Neural crest cell (in vitro differentiated cells): Measurements from ENCODE around the gene ARHGAP33. TPM values are rescaled to one million over a fixed set of nuclear protein-coding genes. Genes with fewer than 3 reads are reported as not detected.

Experiments
- DNase-seq: peaks from one replicate; pipeline ENCODE4 v3.0.0; 2021; ENCODE audit warnings: low read depth, mixed read lengths, low spot score
- H3K27ac Mint-ChIP-seq: one replicate; pipeline ENCODE4 v1.8.0; 2021; ENCODE audit warnings: mild to moderate bottlenecking, mixed read lengths; ENCODE audit not compliant: unreplicated experiment
- H3K27me3 Mint-ChIP-seq: 2 replicates; pipeline ENCODE4 v1.8.0; 2021; ENCODE audit warnings: low read depth, mild to moderate bottlenecking, mixed read lengths
- H3K36me3 Mint-ChIP-seq: 2 replicates; pipeline ENCODE4 v1.8.0; 2021; ENCODE audit warnings: low read depth, mild to moderate bottlenecking, mixed read lengths
- H3K4me1 Mint-ChIP-seq: 2 replicates; pipeline ENCODE4 v1.8.0; 2021; ENCODE audit warnings: mixed read lengths
- H3K4me3 Mint-ChIP-seq: one replicate; pipeline ENCODE4 v1.8.0; 2021; ENCODE audit warnings: mild to moderate bottlenecking, mixed read lengths
- H3K9me3 Mint-ChIP-seq: 2 replicates; pipeline ENCODE4 v1.8.0; 2021; ENCODE audit warnings: mixed read lengths
- CTCF ChIP-seq: fragments of 200-600 bp; sonication (generic); conservative IDR thresholded peaks from 2 replicates; pipeline ENCODE4 v1.5.0; 2021; ENCODE audit warnings: antibody characterized with exemption, mild to moderate bottlenecking
- total RNA-seq: library from RNA; stranded (reverse); gene quantifications from 2 replicates; pipeline ENCODE4 v1.2.1, GENCODE V29; 2021

The ARHGAP33 gene
- total RNA-seq, 1 donor from 2014 or later, result 110 TPM

GRCh38 chr19:35783469-35784434 lies 8.4 kb downstream of the ARHGAP33 start:
- H3K9me3 Mint-ChIP-seq, result no peaks in the 10 kb centered on the region
- peaks cover 7% of the 10 kb centered on the region for H3K4me1 Mint-ChIP-seq
- peaks cover 3% of the 10 kb centered on the region for H3K36me3 Mint-ChIP-seq
- H3K4me3 Mint-ChIP-seq, result no peak overlapping the region
- DNase-seq, result no peak
- TF ChIP-seq CTCF, result no peak
- H3K27me3 Mint-ChIP-seq, result no peaks in the 10 kb centered on the region
- no peak overlapping the region for H3K27ac Mint-ChIP-seq

- peaks cover 7% of the 10 kb centered on the region for H3K4me1 Mint-ChIP-seq
- H3K27me3 Mint-ChIP-seq, result no peaks in the 10 kb centered on the region
- no peak overlapping the region for H3K4me3 Mint-ChIP-seq
- no peak for DNase-seq
- H3K27ac Mint-ChIP-seq, result no peak overlapping the region
- no peak for TF ChIP-seq CTCF
- peaks cover 3% of the 10 kb centered on the region for H3K36me3 Mint-ChIP-seq
- no peaks in the 10 kb centered on the region for H3K9me3 Mint-ChIP-seq
These were observed 9.4 kb downstream of the ARHGAP33 start for GRCh38 chr19:35784503-35785338.

- no peaks in the 10 kb centered on the region for H3K27me3 Mint-ChIP-seq
- peaks cover 3% of the 10 kb centered on the region for H3K36me3 Mint-ChIP-seq
- no peaks in the 10 kb centered on the region for H3K9me3 Mint-ChIP-seq
- DNase-seq, result no peak
- no peak overlapping the region for H3K27ac Mint-ChIP-seq
- TF ChIP-seq CTCF, result no peak
- peaks cover 7% of the 10 kb centered on the region for H3K4me1 Mint-ChIP-seq
- H3K4me3 Mint-ChIP-seq, result no peak overlapping the region
These were observed 9.9 kb downstream of the ARHGAP33 start for GRCh38 chr19:35785339-35785627.

DNA sequence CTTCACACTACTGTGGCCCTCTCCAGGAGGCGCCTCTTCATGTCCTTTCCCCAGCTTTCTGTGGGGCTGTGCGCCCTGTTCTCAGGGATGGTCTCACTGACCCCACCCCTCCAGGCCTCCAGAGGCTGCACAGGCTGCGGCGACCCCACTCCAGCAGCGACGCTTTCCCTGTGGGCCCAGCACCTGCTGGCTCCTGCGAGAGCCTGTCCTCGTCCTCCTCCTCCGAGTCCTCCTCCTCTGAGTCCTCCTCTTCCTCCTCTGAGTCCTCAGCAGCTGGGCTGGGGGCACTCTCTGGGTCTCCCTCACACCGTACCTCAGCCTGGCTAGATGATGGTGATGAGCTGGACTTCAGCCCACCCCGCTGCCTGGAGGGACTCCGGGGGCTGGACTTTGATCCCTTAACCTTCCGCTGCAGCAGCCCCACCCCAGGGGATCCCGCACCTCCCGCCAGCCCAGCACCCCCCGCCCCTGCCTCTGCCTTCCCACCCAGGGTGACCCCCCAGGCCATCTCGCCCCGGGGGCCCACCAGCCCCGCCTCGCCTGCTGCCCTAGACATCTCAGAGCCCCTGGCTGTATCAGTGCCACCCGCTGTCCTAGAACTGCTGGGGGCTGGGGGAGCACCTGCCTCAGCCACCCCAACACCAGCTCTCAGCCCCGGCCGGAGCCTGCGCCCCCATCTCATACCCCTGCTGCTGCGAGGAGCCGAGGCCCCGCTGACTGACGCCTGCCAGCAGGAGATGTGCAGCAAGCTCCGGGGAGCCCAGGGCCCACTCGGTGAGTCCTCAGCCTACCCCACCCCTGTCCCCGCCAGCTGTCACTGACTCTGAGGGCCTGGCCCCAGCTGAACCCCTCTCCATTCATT lies 11.2 kb downstream of the ARHGAP33 start:
- H3K27ac Mint-ChIP-seq, result no peak overlapping the region
- TF ChIP-seq CTCF, result no peak
- H3K4me3 Mint-ChIP-seq, result no peak overlapping the region
- DNase-seq, result no peak
- peaks cover 3% of the 10 kb centered on the region for H3K36me3 Mint-ChIP-seq
- H3K27me3 Mint-ChIP-seq, result no peaks in the 10 kb centered on the region
- peaks cover 7% of the 10 kb centered on the region for H3K4me1 Mint-ChIP-seq
- no peaks in the 10 kb centered on the region for H3K9me3 Mint-ChIP-seq

DNA sequence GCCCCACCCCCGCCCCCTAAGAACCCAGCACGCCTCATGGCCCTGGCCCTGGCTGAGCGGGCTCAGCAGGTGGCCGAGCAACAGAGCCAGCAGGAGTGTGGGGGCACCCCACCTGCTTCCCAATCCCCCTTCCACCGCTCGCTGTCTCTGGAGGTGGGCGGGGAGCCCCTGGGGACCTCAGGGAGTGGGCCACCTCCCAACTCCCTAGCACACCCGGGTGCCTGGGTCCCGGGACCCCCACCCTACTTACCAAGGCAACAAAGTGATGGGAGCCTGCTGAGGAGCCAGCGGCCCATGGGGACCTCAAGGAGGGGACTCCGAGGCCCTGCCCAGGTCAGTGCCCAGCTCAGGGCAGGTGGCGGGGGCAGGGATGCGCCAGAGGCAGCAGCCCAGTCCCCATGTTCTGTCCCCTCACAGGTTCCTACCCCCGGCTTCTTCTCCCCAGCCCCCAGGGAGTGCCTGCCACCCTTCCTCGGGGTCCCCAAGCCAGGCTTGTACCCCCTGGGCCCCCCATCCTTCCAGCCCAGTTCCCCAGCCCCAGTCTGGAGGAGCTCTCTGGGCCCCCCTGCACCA lies 11.9 kb downstream of the ARHGAP33 start:
- no peak for TF ChIP-seq CTCF
- Mint-ChIP-seq H3K27me3 (no peaks in the 10 kb centered on the region), H3K4me3 (no peak overlapping the region), H3K36me3 (peaks cover 3% of the 10 kb centered on the region), H3K4me1 (peaks cover 7% of the 10 kb centered on the region), H3K9me3 (no peaks in the 10 kb centered on the region), H3K27ac (no peak overlapping the region)
- no peak for DNase-seq
